PC-9 (cell line): ENCODE measurements around the gene MTERF2.

ENCODE experiments used
- EZH2 ChIP-seq: fragments of 200-600 bp; sonication (generic); IDR thresholded peaks from 2 replicates; pipeline ENCODE4 v1.8.0; 2017; ENCODE audit warnings: antibody characterized with exemption, low read depth
- TF ChIP-seq, protein P1 (sequence below): fragments of 200-600 bp; sonication (generic); conservative IDR thresholded peaks from 2 replicates; pipeline ENCODE4 v1.6.1; 2017; ENCODE audit warnings: mixed run types, antibody characterized with exemption, mild to moderate bottlenecking, moderate library complexity

GRCh38 chr12:106960443-106960842 lies 26.5 kb downstream of the MTERF2 start:
- TF ChIP-seq, protein P1, sequence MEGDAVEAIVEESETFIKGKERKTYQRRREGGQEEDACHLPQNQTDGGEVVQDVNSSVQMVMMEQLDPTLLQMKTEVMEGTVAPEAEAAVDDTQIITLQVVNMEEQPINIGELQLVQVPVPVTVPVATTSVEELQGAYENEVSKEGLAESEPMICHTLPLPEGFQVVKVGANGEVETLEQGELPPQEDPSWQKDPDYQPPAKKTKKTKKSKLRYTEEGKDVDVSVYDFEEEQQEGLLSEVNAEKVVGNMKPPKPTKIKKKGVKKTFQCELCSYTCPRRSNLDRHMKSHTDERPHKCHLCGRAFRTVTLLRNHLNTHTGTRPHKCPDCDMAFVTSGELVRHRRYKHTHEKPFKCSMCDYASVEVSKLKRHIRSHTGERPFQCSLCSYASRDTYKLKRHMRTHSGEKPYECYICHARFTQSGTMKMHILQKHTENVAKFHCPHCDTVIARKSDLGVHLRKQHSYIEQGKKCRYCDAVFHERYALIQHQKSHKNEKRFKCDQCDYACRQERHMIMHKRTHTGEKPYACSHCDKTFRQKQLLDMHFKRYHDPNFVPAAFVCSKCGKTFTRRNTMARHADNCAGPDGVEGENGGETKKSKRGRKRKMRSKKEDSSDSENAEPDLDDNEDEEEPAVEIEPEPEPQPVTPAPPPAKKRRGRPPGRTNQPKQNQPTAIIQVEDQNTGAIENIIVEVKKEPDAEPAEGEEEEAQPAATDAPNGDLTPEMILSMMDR = no peak
- TF ChIP-seq EZH2 = no peak
